RPMI8226 (cell line): Measurements from ENCODE around the gene KLHDC7A.
"Not testable (repeated sequence)": the region's sequence is repeated elsewhere in the genome, so short reads cannot be mapped to it uniquely, and the experiment has no call there.

Experiments
- DNase-seq: peaks from one replicate; pipeline ENCODE4 v3.0.0-alpha.2; 2015

The KLHDC7A gene

GRCh38 chr1:18480315-18481189 lies at the start of gene KLHDC7A:
TSS of gene KLHDC7A (plus strand) at chr1:18480930. CDS start at chr1:18480982, 52 bp downstream.
- peak; percentile 30 for DNase-seq

- no peak for DNase-seq
These were observed 46.7 kb upstream of the KLHDC7A start for GRCh38 chr1:18434041-18434440.

GRCh38 chr1:18440385-18441226 lies 40.1 kb upstream of the KLHDC7A start:
- DNase-seq: no peak

- DNase-seq: no peak
These were observed 36.9 kb upstream of the KLHDC7A start for GRCh38 chr1:18443587-18444520.

- no peak for DNase-seq
These were observed 36.2 kb upstream of the KLHDC7A start for GRCh38 chr1:18444563-18444962.

- DNase-seq: no peak
These were observed 34.0 kb upstream of the KLHDC7A start for GRCh38 chr1:18446751-18447150.

- no peak for DNase-seq
These were observed 33.1 kb upstream of the KLHDC7A start for GRCh38 chr1:18447509-18448220.

GRCh38 chr1:18448889-18449288 lies 31.8 kb upstream of the KLHDC7A start:
- no peak for DNase-seq

- peak; percentile 35 for DNase-seq
These were observed 28.2 kb upstream of the KLHDC7A start for GRCh38 chr1:18452550-18452949.

GRCh38 chr1:18458133-18459092 lies 22.3 kb upstream of the KLHDC7A start:
- no peak for DNase-seq

GRCh38 chr1:18461656-18462055 lies 19.1 kb upstream of the KLHDC7A start:
- DNase-seq: no peak

GRCh38 chr1:18462517-18462916 lies 18.2 kb upstream of the KLHDC7A start:
- DNase-seq: not testable (repeated sequence)

- DNase-seq: no peak
These were observed 17.7 kb upstream of the KLHDC7A start for GRCh38 chr1:18463063-18463462.

GRCh38 chr1:18463984-18464664 lies 16.6 kb upstream of the KLHDC7A start:
- DNase-seq: no peak

- no peak for DNase-seq
These were observed 16.1 kb upstream of the KLHDC7A start for GRCh38 chr1:18464665-18465050.

GRCh38 chr1:18466676-18467075 lies 14.1 kb upstream of the KLHDC7A start:
- no peak for DNase-seq

GRCh38 chr1:18468570-18468969 lies 12.2 kb upstream of the KLHDC7A start:
- DNase-seq: no peak

- no peak for DNase-seq
These were observed 11.2 kb upstream of the KLHDC7A start for GRCh38 chr1:18469514-18469913.

- DNase-seq: no peak
These were observed 9.9 kb upstream of the KLHDC7A start for GRCh38 chr1:18470671-18471355.
